CD8-positive, alpha-beta memory T cell (primary cell): ENCODE results near the gene B3GNT5. TPM values are rescaled to one million over a fixed set of nuclear protein-coding genes. Genes with fewer than 3 reads are reported as not detected.

Experiments used
- CTCF ChIA-PET: fragments of 350-600 bp; sonication (Branson Sonifier 250); formaldehyde crosslinking; loops from one replicate; lab custom pipeline; 2021; ENCODE audit warnings: antibody characterized with exemption; lab: Charles Lee
- POLR2A ChIA-PET: fragments of 350-600 bp; sonication (Branson Sonifier 250); formaldehyde crosslinking; loops from one replicate; lab custom pipeline; 2021; ENCODE audit warnings: antibody characterized with exemption; lab: Charles Lee
- DNase-seq, 5 donors: peaks; one replicate each; pipeline versions ENCODE4 v3.0.0 to v3.0.0-alpha.2; 2020 to 2022; ENCODE audit warnings: mixed read lengths in 1 of 5
- H3K27ac ChIP-seq: one replicate; pipeline ENCODE4 v1.7.0; 2013; ENCODE audit warnings: low read depth, mild to moderate bottlenecking, low read length, moderate library complexity
- H3K27me3 ChIP-seq: 2 replicates; pipeline ENCODE4 v1.7.0; 2013; ENCODE audit warnings: low read length, mild to moderate bottlenecking; ENCODE audit not compliant: insufficient read depth, poor library complexity, severe bottlenecking
- H3K36me3 ChIP-seq: 2 replicates; pipeline ENCODE4 v1.7.0; 2013; ENCODE audit warnings: mild to moderate bottlenecking, low read length, moderate library complexity; ENCODE audit not compliant: insufficient read depth
- H3K4me1 ChIP-seq: 2 replicates; pipeline ENCODE4 v1.7.0; 2013; ENCODE audit warnings: mild to moderate bottlenecking, low read length, moderate library complexity; ENCODE audit not compliant: insufficient read depth
- H3K4me3 ChIP-seq: 2 replicates; pipeline ENCODE4 v1.7.0; 2013; ENCODE audit warnings: mild to moderate bottlenecking, low read length
- H3K9me3 ChIP-seq: 2 replicates; pipeline ENCODE4 v1.7.0; 2013; ENCODE audit warnings: mild to moderate bottlenecking, low read length
- H3K27ac Mint-ChIP-seq, 8 donors: one replicate each; pipeline ENCODE4 v1.8.0; 2020 to 2021; ENCODE audit warnings: mixed read lengths in 8 of 8, mild to moderate bottlenecking in 6 of 8, inconsistent platforms in 3 of 8, moderate library complexity in 3 of 8
- H3K27me3 Mint-ChIP-seq, 2 donors: one replicate each; pipeline ENCODE4 v1.8.0; 2020 to 2021; ENCODE audit warnings: mixed read lengths in 2 of 2, mild to moderate bottlenecking in 1 of 2, moderate library complexity in 1 of 2
- H3K36me3 Mint-ChIP-seq, 3 donors: one replicate each; pipeline ENCODE4 v1.8.0; 2020 to 2021; ENCODE audit warnings: mixed read lengths in 3 of 3, inconsistent platforms in 1 of 3, mild to moderate bottlenecking in 1 of 3
- H3K4me1 Mint-ChIP-seq, 3 donors: one replicate each; pipeline ENCODE4 v1.8.0; 2020 to 2021; ENCODE audit warnings: mixed read lengths in 3 of 3, inconsistent platforms in 1 of 3, mild to moderate bottlenecking in 1 of 3
- H3K4me3 Mint-ChIP-seq, 7 donors: one replicate each; pipeline ENCODE4 v1.8.0; 2020 to 2021; ENCODE audit warnings: mixed read lengths in 7 of 7, mild to moderate bottlenecking in 6 of 7, moderate library complexity in 4 of 7, inconsistent platforms in 2 of 7
- H3K9me3 Mint-ChIP-seq, 5 donors: one replicate each; pipeline ENCODE4 v1.8.0; 2020 to 2022; ENCODE audit warnings: mixed read lengths in 5 of 5, mild to moderate bottlenecking in 3 of 5, moderate library complexity in 2 of 5, inconsistent platforms in 1 of 5
- polyA plus RNA-seq: library from polyadenylated mRNA; unstranded; fragments of 300-500 nt; fragmentation: Illumina TruSeq; gene quantifications from one replicate; pipeline ENCODE4 v1.2.3, GENCODE V29; 2021
- total RNA-seq, 2 experiments: library from RNA; stranded (reverse); gene quantifications; one replicate each; pipeline ENCODE4 v1.2.3, GENCODE V29; 2021

The B3GNT5 gene
- total and polyA plus RNA-seq, 3 experiments from 2014 or later = 10.0 TPM; not detected in 1

- POLR2A ChIA-PET = no interaction called here
- Histone ChIP-seq H3K27me3 (no peaks in the 10 kb centered on the region), H3K9me3 (no peaks in the 10 kb centered on the region), H3K4me3 (no peak overlapping the region), H3K4me1 (no peaks in the 10 kb centered on the region), H3K36me3 (no peaks in the 10 kb centered on the region), H3K27ac (no peak overlapping the region)
- H3K4me3 Mint-ChIP-seq = no peak overlapping the region
- CTCF ChIA-PET = no interaction called here
- peaks cover 0 to 2% of the 10 kb centered on the region in 2 donors for H3K27me3 Mint-ChIP-seq
- no peaks in the 10 kb centered on the region for H3K4me1 Mint-ChIP-seq
- no peak overlapping the region for H3K27ac Mint-ChIP-seq
- no peaks in the 10 kb centered on the region for H3K9me3 Mint-ChIP-seq
- H3K36me3 Mint-ChIP-seq = peaks cover 1 to 13% (median 13%) of the 10 kb centered on the region in 3 donors
- no peak for DNase-seq
Observed at GRCh38 chr3:183212565-183212964, 40.5 kb upstream of the B3GNT5 start.

DNA sequence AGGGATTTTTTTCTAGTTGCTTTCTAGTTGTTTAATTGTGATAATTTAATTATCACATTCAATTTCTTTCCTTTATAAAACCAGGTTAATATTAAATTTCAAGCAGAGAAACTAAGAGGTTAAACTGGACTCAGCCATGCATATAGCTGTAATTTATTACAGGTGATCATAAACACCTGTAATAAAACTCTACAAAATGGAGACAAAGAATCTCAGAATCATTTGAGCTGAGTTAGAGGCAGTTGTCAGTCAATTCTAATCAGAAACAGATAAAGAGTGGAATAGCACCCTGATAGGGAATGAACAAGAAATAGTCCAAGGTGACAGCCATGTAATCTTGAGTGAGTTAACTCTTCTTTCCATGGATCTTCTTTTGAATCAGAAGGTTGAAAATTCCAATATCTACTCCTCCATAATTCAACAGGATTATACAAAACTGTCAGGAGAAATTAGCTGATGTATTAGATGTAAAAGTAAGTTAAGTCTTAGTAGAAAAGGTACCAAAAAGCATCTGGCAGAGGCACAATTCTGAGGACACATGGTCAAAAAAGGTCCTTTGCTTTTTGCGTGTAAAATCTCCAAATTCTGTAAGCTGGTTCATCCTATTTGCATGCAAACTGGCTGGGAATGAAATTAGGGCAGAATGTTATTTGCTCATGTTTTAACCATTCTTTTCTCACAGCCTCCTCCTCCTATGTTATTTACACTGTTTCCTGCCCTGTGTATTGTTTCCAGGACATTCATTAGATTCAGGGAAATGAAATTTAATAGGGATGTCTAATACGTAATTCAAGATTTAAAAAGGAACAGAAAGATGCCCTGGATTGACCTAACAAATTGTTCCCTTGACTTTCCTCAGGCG, 39.4 kb upstream of the B3GNT5 start:
- Mint-ChIP-seq H3K27ac (peak overlapping the region in 1 of 8 donors; percentile 10), H3K36me3 (peaks cover 1 to 13% (median 13%) of the 10 kb centered on the region in 3 donors), H3K4me3 (no peak overlapping the region), H3K4me1 (no peaks in the 10 kb centered on the region), H3K9me3 (no peaks in the 10 kb centered on the region), H3K27me3 (peaks cover 0 to 2% of the 10 kb centered on the region in 2 donors)
- H3K27ac ChIP-seq = no peak overlapping the region
- no peaks in the 10 kb centered on the region for H3K36me3 ChIP-seq
- no peak for DNase-seq
- ChIA-PET POLR2A (no interaction called here), CTCF (interaction anchor here (1.0 kb wide), 1 partner anchor 172 kb away, joined by 4 read pairs; no protein-coding TSS in a partner anchor)
- no peaks in the 10 kb centered on the region for H3K27me3 ChIP-seq
- H3K4me1 ChIP-seq = no peaks in the 10 kb centered on the region
- H3K4me3 ChIP-seq = no peak overlapping the region
- no peaks in the 10 kb centered on the region for H3K9me3 ChIP-seq

DNA sequence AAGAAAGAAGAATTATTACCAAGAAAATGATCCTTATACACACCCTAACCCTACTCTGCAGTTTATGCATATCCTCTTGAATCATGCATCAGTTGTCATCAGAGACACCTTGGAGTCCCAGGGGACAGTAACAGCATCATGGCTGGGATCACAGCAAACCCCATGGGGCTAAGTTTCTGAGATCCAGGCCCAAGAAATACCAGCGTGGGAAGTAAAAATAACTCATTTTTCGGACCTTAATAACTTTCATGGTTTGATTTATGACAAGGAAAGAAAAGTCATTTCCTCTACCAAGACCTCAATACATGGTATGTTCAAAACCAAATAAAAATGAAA, 38.8 kb upstream of the B3GNT5 start:
- Mint-ChIP-seq H3K9me3 (no peaks in the 10 kb centered on the region), H3K27me3 (no peaks in the 10 kb centered on the region), H3K4me3 (no peak overlapping the region), H3K36me3 (peaks cover 1 to 13% (median 13%) of the 10 kb centered on the region in 3 donors), H3K4me1 (no peaks in the 10 kb centered on the region), H3K27ac (peak overlapping the region in 1 of 8 donors; percentile 10)
- Histone ChIP-seq H3K36me3 (no peaks in the 10 kb centered on the region), H3K27me3 (no peaks in the 10 kb centered on the region), H3K4me3 (no peak overlapping the region), H3K4me1 (no peaks in the 10 kb centered on the region), H3K27ac (no peak overlapping the region), H3K9me3 (no peaks in the 10 kb centered on the region)
- ChIA-PET CTCF (interaction anchor here (1.0 kb wide), 1 partner anchor 172 kb away, joined by 4 read pairs; no protein-coding TSS in a partner anchor), POLR2A (no interaction called here)
- no peak for DNase-seq

DNA sequence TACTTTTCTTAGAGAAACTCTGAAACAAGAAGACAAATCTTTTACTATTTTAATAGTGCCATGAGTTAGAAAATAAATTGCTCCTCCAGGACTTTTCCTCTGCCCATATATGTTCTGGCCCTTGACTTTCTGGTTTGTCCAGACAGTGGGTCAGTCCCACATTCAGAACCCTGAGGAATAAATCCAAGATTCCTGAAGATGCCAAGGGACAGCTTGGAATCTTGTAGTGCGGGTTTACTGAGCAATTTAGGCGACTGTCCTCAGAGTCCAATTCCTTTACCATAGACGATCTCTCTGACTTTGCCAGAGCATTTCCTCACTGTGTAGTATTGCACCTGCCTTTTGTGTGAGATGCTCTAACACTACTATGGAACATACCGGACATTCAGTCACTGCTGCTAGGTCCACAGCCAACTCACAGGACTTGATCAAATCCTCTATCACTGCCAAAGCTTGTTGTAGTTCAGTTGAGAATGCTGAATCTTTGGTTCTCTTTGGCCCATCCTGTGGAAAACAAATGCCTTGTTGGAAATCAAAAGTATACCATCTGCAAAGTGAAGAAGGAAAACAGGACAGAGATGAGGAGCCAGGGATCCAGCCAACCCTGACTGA, 37.4 kb upstream of the B3GNT5 start:
- H3K4me1 Mint-ChIP-seq = no peaks in the 10 kb centered on the region
- peaks cover 1 to 13% (median 8%) of the 10 kb centered on the region in 3 donors for H3K36me3 Mint-ChIP-seq
- CTCF ChIA-PET = no interaction called here

DNA sequence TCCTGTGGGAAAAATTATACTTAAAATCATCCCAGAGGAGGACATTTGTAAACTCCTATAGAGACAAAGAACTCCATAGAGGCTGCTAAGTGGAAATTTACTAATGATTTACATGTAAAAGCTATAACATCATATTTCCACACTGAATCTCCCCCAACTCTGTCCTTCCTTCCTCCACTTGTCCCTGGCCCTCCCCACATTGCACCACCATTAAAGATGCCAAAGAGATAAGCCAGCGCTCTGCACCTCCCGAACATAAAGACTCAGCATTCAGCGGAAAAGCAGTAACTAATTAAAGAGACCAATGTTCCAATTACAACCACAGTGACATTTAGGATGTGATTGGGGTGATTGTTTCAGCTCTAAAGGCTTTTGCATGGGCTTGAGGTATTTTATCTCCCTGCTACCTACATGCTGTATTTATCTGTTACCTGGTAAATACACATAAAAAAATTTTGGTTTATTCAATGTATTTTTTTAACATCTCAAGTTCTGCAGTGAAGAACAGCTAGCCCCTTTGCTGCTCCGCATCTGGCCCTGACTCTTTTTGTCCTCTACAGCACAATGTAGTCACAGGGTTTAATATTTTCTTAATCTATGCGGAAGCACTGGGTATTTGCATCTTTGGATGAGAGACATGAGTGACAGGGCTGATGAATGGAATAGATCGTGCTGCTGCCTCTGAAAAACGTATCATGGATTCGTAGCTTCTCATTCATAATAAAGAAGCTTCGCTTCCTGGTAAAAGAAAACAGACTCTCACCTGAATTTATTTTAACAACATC, 35.3 kb upstream of the B3GNT5 start:
- Mint-ChIP-seq H3K4me3 (no peak overlapping the region), H3K36me3 (peaks cover 1 to 7% (median 4%) of the 10 kb centered on the region in 3 donors), H3K27ac (no peak overlapping the region), H3K9me3 (no peaks in the 10 kb centered on the region), H3K27me3 (no peaks in the 10 kb centered on the region), H3K4me1 (no peaks in the 10 kb centered on the region)
- H3K36me3 ChIP-seq = no peaks in the 10 kb centered on the region
- DNase-seq = no peak
- ChIA-PET CTCF (no interaction called here), POLR2A (no interaction called here)
- H3K4me1 ChIP-seq = no peaks in the 10 kb centered on the region
- no peaks in the 10 kb centered on the region for H3K27me3 ChIP-seq
- no peak overlapping the region for H3K4me3 ChIP-seq
- H3K27ac ChIP-seq = no peak overlapping the region
- H3K9me3 ChIP-seq = no peaks in the 10 kb centered on the region

More for the DNA sequence above, 37.4 kb upstream of the B3GNT5 start:
- no peaks in the 10 kb centered on the region for H3K27me3 ChIP-seq
- H3K4me3 ChIP-seq = no peak overlapping the region
- Mint-ChIP-seq H3K27me3 (no peaks in the 10 kb centered on the region), H3K9me3 (no peaks in the 10 kb centered on the region), H3K27ac (no peak overlapping the region), H3K4me3 (no peak overlapping the region)
- POLR2A ChIA-PET = no interaction called here
- no peaks in the 10 kb centered on the region for H3K36me3 ChIP-seq
- no peaks in the 10 kb centered on the region for H3K9me3 ChIP-seq
- H3K27ac ChIP-seq = no peak overlapping the region
- no peak for DNase-seq
- H3K4me1 ChIP-seq = no peaks in the 10 kb centered on the region

- no peak for DNase-seq
- peak overlapping the region in 1 of 8 donors; percentile 48 for H3K27ac Mint-ChIP-seq
- Histone ChIP-seq H3K4me3 (no peak overlapping the region), H3K27ac (no peak overlapping the region), H3K9me3 (no peaks in the 10 kb centered on the region), H3K27me3 (no peaks in the 10 kb centered on the region), H3K4me1 (no peaks in the 10 kb centered on the region), H3K36me3 (no peaks in the 10 kb centered on the region)
- no peaks in the 10 kb centered on the region for H3K27me3 Mint-ChIP-seq
- ChIA-PET POLR2A (no interaction called here), CTCF (no interaction called here)
- H3K9me3 Mint-ChIP-seq = no peaks in the 10 kb centered on the region
- no peak overlapping the region for H3K4me3 Mint-ChIP-seq
- peaks cover 0 to under 1% (median 0%) of the 10 kb centered on the region in 3 donors for H3K4me1 Mint-ChIP-seq
- peaks cover 1 to 7% (median 4%) of the 10 kb centered on the region in 3 donors for H3K36me3 Mint-ChIP-seq
Observed at GRCh38 chr3:183218826-183219225, 34.2 kb upstream of the B3GNT5 start.

DNA sequence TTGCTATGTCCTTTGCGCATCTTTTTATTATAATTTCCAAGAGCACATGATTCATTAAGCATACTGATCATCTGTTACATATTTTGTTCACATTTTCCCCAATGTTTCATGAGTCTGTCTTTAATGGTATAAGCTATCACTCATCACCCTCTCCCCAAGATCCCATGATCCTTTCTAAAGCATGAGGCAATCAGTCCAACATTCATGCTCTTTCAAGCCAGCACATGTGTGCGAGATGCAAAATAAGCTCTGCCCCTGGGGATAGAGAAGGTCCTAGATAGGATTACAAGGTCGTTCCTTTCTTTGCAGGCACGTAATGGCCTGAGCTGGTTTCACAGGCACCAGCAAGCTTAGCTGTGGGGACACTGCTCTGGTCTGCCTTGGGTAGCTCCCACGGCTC, 32.2 kb upstream of the B3GNT5 start:
- ChIA-PET CTCF (no interaction called here), POLR2A (no interaction called here)
- Mint-ChIP-seq H3K27ac (no peak overlapping the region), H3K27me3 (no peaks in the 10 kb centered on the region), H3K4me1 (peaks cover 11 to 14% (median 13%) of the 10 kb centered on the region in 3 donors), H3K9me3 (no peaks in the 10 kb centered on the region), H3K36me3 (no peaks in the 10 kb centered on the region), H3K4me3 (no peak overlapping the region)
- no peak for DNase-seq
- Histone ChIP-seq H3K9me3 (no peaks in the 10 kb centered on the region), H3K36me3 (no peaks in the 10 kb centered on the region), H3K27me3 (no peaks in the 10 kb centered on the region), H3K4me3 (no peak overlapping the region), H3K27ac (no peak overlapping the region), H3K4me1 (peaks cover 4% of the 10 kb centered on the region)
